SKM-1 (cell line): ENCODE data around the gene SLC5A5.
"Not testable (repeated sequence)": the region's sequence is repeated elsewhere in the genome, so short reads cannot be mapped to it uniquely, and the experiment has no call there.

Experiments used
- DNase-seq: peaks from one replicate; lab custom pipeline; 2025; ENCODE audit not compliant: unreplicated experiment; lab: John Stamatoyannopoulos, UW

The SLC5A5 gene

GRCh38 chr19:17918151-17918550, 46.4 kb downstream of the SLC5A5 start:
- not testable (repeated sequence) for DNase-seq

- DNase-seq: not testable (repeated sequence)
Observed at GRCh38 chr19:17919122-17919521, 47.4 kb downstream of the SLC5A5 start.

- no peak for DNase-seq
Observed at GRCh38 chr19:17920527-17920926, 48.8 kb downstream of the SLC5A5 start.

GRCh38 chr19:17922138-17922537, 50.4 kb downstream of the SLC5A5 start:
- DNase-seq: no peak

- no peak for DNase-seq
Observed at GRCh38 chr19:17926044-17926443, 54.3 kb downstream of the SLC5A5 start.

GRCh38 chr19:17929056-17929455, 57.3 kb downstream of the SLC5A5 start:
- no peak for DNase-seq

- no peak for DNase-seq
Observed at GRCh38 chr19:17931532-17932191, 59.9 kb downstream of the SLC5A5 start.

GRCh38 chr19:17932485-17933338, 61.0 kb downstream of the SLC5A5 start, which contains the start of gene CCDC124:
TSS of gene CCDC124 (plus strand) at chr19:17933015. CDS start at chr19:17936421, 3,406 bp downstream.
- peak; percentile 74 for DNase-seq

GRCh38 chr19:17933414-17934129, 61.8 kb downstream of the SLC5A5 start:
- no peak for DNase-seq

- no peak for DNase-seq
Observed at GRCh38 chr19:17936379-17936778, 64.6 kb downstream of the SLC5A5 start.

GRCh38 chr19:17937371-17937900, 65.7 kb downstream of the SLC5A5 start:
- no peak for DNase-seq

GRCh38 chr19:17938092-17938845, 66.5 kb downstream of the SLC5A5 start:
- DNase-seq: peak; percentile 60

- no peak for DNase-seq
Observed at GRCh38 chr19:17942181-17942580, 70.4 kb downstream of the SLC5A5 start.

- no peak for DNase-seq
Observed at GRCh38 chr19:17942582-17943273, 71.0 kb downstream of the SLC5A5 start.

GRCh38 chr19:17943274-17944221, 71.8 kb downstream of the SLC5A5 start:
- DNase-seq: no peak

GRCh38 chr19:17944301-17944700, 72.6 kb downstream of the SLC5A5 start:
- no peak for DNase-seq
